Mesangial cell (primary cell): ENCODE data around the gene APOD. TPM values are rescaled to one million over a fixed set of nuclear protein-coding genes. Genes with fewer than 3 reads are reported as not detected.

Experiments
- total RNA-seq: library from RNA; depleted of rRNA; stranded (reverse); fragments of >200 nt; gene quantifications from 2 replicates; pipeline ENCODE4 v1.2.3, GENCODE V29; 2015

APOD gene
- not detected in 2 replicates for total RNA-seq

GRCh38 chr3:195583831-195584542 is at the start of gene APOD:
Gene APOD, minus strand, starts transcription at chr3:195583940. Its CDS starts 4,479 bp downstream, at chr3:195579461.

GRCh38 chr3:195542698-195543499 is 40.8 kb downstream of the APOD start, which contains the start of gene PPP1R2:
Gene PPP1R2, minus strand, starts transcription at chr3:195543325. Its CDS starts 300 bp downstream, at chr3:195543025.

Other genes with a start within 250 kb of the APOD start
- gene ACAP2, start 140.9 kb downstream of the APOD start, total RNA-seq = 11.2 and 13.2 TPM in 2 replicates
- 57.2 and 82.0 TPM in 2 replicates for gene PPP1R2, start 40.6 kb downstream of the APOD start, total RNA-seq
- gene MUC20, start 137.0 kb upstream of the APOD start, total RNA-seq = 0.38 TPM in 1 of 2 replicates, not detected in the other
- 0.25 TPM in 1 of 2 replicates, not detected in the other for gene MUC4, start 228.0 kb upstream of the APOD start, total RNA-seq